ENCODE data around the gene ARL13B.

GRCh38 chr3:94083261-94083660, 103.3 kb downstream of the ARL13B start:
- TF ChIP-seq CTCF (IDR thresholded peaks at IDR 0.05; ENCODE audit: low read length), result no peak
- TF ChIP-seq EZH2 (IDR thresholded peaks at IDR 0.05; ENCODE audit: borderline replicate concordance, low read length), result no peak
